Measurements from ENCODE around the gene ASTE1.
"Not testable (repeated sequence)": the region's sequence is repeated elsewhere in the genome, so short reads cannot be mapped to it uniquely, and the experiment has no call there.

ASTE1 gene

DNA sequence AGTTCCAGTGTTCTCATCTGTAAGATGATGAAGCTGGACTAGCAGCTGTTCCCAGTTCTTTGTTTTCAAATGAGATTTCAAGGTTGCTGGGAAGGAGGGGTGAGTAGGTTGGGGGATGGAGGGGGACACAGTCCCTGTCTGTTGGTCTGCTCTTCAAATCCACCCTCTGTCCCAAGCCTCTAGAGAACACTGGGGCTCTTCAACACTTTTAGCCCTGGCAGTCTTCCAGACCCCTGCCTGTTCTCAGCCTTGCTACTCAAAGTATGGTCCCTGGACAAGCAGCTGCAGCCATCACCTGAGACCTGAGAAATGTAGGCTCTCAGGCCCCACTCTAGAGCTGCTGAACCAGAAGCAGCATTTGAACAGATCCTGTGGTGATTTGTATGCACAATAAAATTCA, 41.4 kb upstream of the ASTE1 start:
- H3K4me1 ChIP-seq = no peaks in the 10 kb centered on the region
- no peaks in the 10 kb centered on the region for H3K9me3 ChIP-seq (ENCODE audit: control insufficient read depth, low read length)
- no peak overlapping the region for H3K27ac ChIP-seq
- no peaks in the 10 kb centered on the region for H3K36me3 ChIP-seq (ENCODE audit: control insufficient read depth, insufficient read depth, low read length)
- TF ChIP-seq, protein P1, sequence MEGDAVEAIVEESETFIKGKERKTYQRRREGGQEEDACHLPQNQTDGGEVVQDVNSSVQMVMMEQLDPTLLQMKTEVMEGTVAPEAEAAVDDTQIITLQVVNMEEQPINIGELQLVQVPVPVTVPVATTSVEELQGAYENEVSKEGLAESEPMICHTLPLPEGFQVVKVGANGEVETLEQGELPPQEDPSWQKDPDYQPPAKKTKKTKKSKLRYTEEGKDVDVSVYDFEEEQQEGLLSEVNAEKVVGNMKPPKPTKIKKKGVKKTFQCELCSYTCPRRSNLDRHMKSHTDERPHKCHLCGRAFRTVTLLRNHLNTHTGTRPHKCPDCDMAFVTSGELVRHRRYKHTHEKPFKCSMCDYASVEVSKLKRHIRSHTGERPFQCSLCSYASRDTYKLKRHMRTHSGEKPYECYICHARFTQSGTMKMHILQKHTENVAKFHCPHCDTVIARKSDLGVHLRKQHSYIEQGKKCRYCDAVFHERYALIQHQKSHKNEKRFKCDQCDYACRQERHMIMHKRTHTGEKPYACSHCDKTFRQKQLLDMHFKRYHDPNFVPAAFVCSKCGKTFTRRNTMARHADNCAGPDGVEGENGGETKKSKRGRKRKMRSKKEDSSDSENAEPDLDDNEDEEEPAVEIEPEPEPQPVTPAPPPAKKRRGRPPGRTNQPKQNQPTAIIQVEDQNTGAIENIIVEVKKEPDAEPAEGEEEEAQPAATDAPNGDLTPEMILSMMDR (IDR thresholded peaks at IDR 0.05) = no peak
- H3K4me3 ChIP-seq (ENCODE audit: low read depth, low read length) = no peak overlapping the region
- no peak overlapping the region for H2AFZ ChIP-seq
- H3K79me2 ChIP-seq = no peaks in the 10 kb centered on the region
- no peak overlapping the region for H3K4me2 ChIP-seq (ENCODE audit: low read length)
- H3K9ac ChIP-seq = no peak overlapping the region
- H3K27me3 ChIP-seq (ENCODE audit: control insufficient read depth, insufficient read depth, low read length) = no peaks in the 10 kb centered on the region

GRCh38 chr3:131053043-131053859, 26.6 kb upstream of the ASTE1 start:
- no peaks in the 10 kb centered on the region for H3K27me3 ChIP-seq (ENCODE audit: control insufficient read depth, insufficient read depth, low read length)
- H3K9me3 ChIP-seq (ENCODE audit: control insufficient read depth, low read length) = no peaks in the 10 kb centered on the region
- H3K79me2 ChIP-seq = no peaks in the 10 kb centered on the region
- H3K27ac ChIP-seq = no peak overlapping the region
- H3K36me3 ChIP-seq (ENCODE audit: control insufficient read depth, insufficient read depth, low read length) = no peaks in the 10 kb centered on the region
- no peak overlapping the region for H2AFZ ChIP-seq
- no peak overlapping the region for H3K9ac ChIP-seq
- no peaks in the 10 kb centered on the region for H3K4me1 ChIP-seq
- H3K4me2 ChIP-seq (ENCODE audit: low read length) = no peak overlapping the region
- no peak overlapping the region for H3K4me3 ChIP-seq (ENCODE audit: low read depth, low read length)
- TF ChIP-seq, protein P1 (IDR thresholded peaks at IDR 0.05) = peak; percentile 25

GRCh38 chr3:131050001-131050400, 23.4 kb upstream of the ASTE1 start:
- H3K4me1 ChIP-seq = no peaks in the 10 kb centered on the region
- H3K9me3 ChIP-seq (ENCODE audit: control insufficient read depth, low read length) = no peaks in the 10 kb centered on the region
- H3K9ac ChIP-seq = no peak overlapping the region
- H3K4me3 ChIP-seq (ENCODE audit: low read depth, low read length) = no peak overlapping the region
- H3K79me2 ChIP-seq = no peaks in the 10 kb centered on the region
- H3K36me3 ChIP-seq (ENCODE audit: control insufficient read depth, insufficient read depth, low read length) = no peaks in the 10 kb centered on the region
- H3K4me2 ChIP-seq (ENCODE audit: low read length) = no peak overlapping the region
- TF ChIP-seq, protein P1 (IDR thresholded peaks at IDR 0.05) = no peak
- no peaks in the 10 kb centered on the region for H3K27me3 ChIP-seq (ENCODE audit: control insufficient read depth, insufficient read depth, low read length)
- H3K27ac ChIP-seq = no peak overlapping the region
- no peak overlapping the region for H2AFZ ChIP-seq

DNA sequence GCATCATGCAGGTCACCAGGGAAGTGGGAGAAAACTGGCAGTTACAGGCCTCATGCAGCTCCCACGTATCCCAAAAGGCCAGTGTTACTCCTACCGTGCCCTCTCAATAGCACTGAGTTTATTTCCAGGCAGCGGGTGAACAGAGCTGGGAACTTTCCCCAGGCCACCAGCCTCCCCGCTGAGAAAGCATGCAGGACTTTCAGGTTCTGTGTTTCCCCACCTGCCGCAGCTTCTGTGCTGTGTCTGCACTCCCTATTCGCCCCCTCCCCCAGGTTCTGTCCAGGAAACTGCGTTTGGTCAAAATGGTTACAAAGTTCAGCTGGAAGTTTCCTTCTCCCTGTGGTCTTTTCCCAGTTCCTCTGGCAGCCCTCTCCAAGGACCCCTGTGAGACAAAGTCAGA, 21.4 kb upstream of the ASTE1 start:
- Histone ChIP-seq H3K4me2 (ENCODE audit: low read length) (no peak overlapping the region), H3K9me3 (ENCODE audit: control insufficient read depth, low read length) (no peaks in the 10 kb centered on the region), H3K36me3 (ENCODE audit: control insufficient read depth, insufficient read depth, low read length) (no peaks in the 10 kb centered on the region), H3K79me2 (no peaks in the 10 kb centered on the region), H2AFZ (no peak overlapping the region), H3K4me1 (no peaks in the 10 kb centered on the region), H3K4me3 (ENCODE audit: low read depth, low read length) (no peak overlapping the region), H3K9ac (no peak overlapping the region), H3K27ac (no peak overlapping the region), H3K27me3 (ENCODE audit: control insufficient read depth, insufficient read depth, low read length) (no peaks in the 10 kb centered on the region)
- TF ChIP-seq, protein P1 (IDR thresholded peaks at IDR 0.05) = no peak

- H3K36me3 ChIP-seq (ENCODE audit: control insufficient read depth, insufficient read depth, low read length) = no peaks in the 10 kb centered on the region
- H3K9me3 ChIP-seq (ENCODE audit: control insufficient read depth, low read length) = no peaks in the 10 kb centered on the region
- H3K4me1 ChIP-seq = no peaks in the 10 kb centered on the region
- no peak overlapping the region for H3K4me2 ChIP-seq (ENCODE audit: low read length)
- no peak overlapping the region for H3K27ac ChIP-seq
- H3K4me3 ChIP-seq (ENCODE audit: low read depth, low read length) = no peak overlapping the region
- no peaks in the 10 kb centered on the region for H3K27me3 ChIP-seq (ENCODE audit: control insufficient read depth, insufficient read depth, low read length)
- TF ChIP-seq, protein P1 (IDR thresholded peaks at IDR 0.05) = no peak
- no peak overlapping the region for H3K9ac ChIP-seq
- H3K79me2 ChIP-seq = no peaks in the 10 kb centered on the region
- no peak overlapping the region for H2AFZ ChIP-seq
These were observed 21.0 kb upstream of the ASTE1 start for GRCh38 chr3:131047582-131047981.

- H3K36me3 ChIP-seq (ENCODE audit: control insufficient read depth, insufficient read depth, low read length); H3K9ac ChIP-seq; H2AFZ ChIP-seq; H3K4me1 ChIP-seq; H3K9me3 ChIP-seq (ENCODE audit: control insufficient read depth, low read length); H3K79me2 ChIP-seq; H3K4me2 ChIP-seq (ENCODE audit: low read length); H3K4me3 ChIP-seq (ENCODE audit: low read depth, low read length); H3K27ac ChIP-seq; H3K27me3 ChIP-seq (ENCODE audit: control insufficient read depth, insufficient read depth, low read length): not testable (repeated sequence)
These were observed 15.8 kb upstream of the ASTE1 start for GRCh38 chr3:131042271-131042985.

Data from parathyroid adenoma (tissue), 2 donors.